HG03442 (cell line): Measurements from ENCODE around the gene MED27.
"Not testable (repeated sequence)": the region's sequence is repeated elsewhere in the genome, so short reads cannot be mapped to it uniquely, and the experiment has no call there.

Experiments
- ATAC-seq: cut with Tn5 transposase; IDR thresholded peaks from one replicate; pipeline ENCODE4 v1.9.1; 2021; ENCODE audit warnings: mild to moderate bottlenecking, moderate library complexity; ENCODE audit not compliant: unreplicated experiment

Gene MED27

GRCh38 chr9:132020272-132020671 lies 59.4 kb downstream of the MED27 start:
- no peak for ATAC-seq

- ATAC-seq: no peak
These were observed 60.0 kb downstream of the MED27 start for GRCh38 chr9:132019702-132020101.

- ATAC-seq: no peak
These were observed 60.7 kb downstream of the MED27 start for GRCh38 chr9:132018957-132019405.

GRCh38 chr9:132016456-132016855 lies 63.2 kb downstream of the MED27 start:
- no peak for ATAC-seq

GRCh38 chr9:132015866-132016265 lies 63.8 kb downstream of the MED27 start:
- ATAC-seq: no peak

- ATAC-seq: no peak
These were observed 65.4 kb downstream of the MED27 start for GRCh38 chr9:132014218-132014805.

GRCh38 chr9:132012704-132013357 lies 66.8 kb downstream of the MED27 start:
- ATAC-seq: no peak

GRCh38 chr9:132011896-132012295 lies 67.8 kb downstream of the MED27 start:
- ATAC-seq: no peak

- ATAC-seq: no peak
These were observed 68.4 kb downstream of the MED27 start for GRCh38 chr9:132011309-132011708.

- not testable (repeated sequence) for ATAC-seq
These were observed 69.5 kb downstream of the MED27 start for GRCh38 chr9:132010201-132010600.

GRCh38 chr9:132008855-132009812 lies 70.5 kb downstream of the MED27 start:
- no peak for ATAC-seq

- ATAC-seq: no peak
These were observed 71.4 kb downstream of the MED27 start for GRCh38 chr9:132008184-132008803.

GRCh38 chr9:132007371-132008025 lies 72.2 kb downstream of the MED27 start:
- ATAC-seq: no peak

- ATAC-seq: no peak
These were observed 72.8 kb downstream of the MED27 start for GRCh38 chr9:132006677-132007370.

GRCh38 chr9:132005899-132006298 lies 73.8 kb downstream of the MED27 start:
- ATAC-seq: no peak

- no peak for ATAC-seq
These were observed 75.3 kb downstream of the MED27 start for GRCh38 chr9:132004323-132004722.

- no peak for ATAC-seq
These were observed 75.8 kb downstream of the MED27 start for GRCh38 chr9:132003896-132004295.

GRCh38 chr9:132003319-132003704 lies 76.4 kb downstream of the MED27 start:
- no peak for ATAC-seq

GRCh38 chr9:132002643-132003318 lies 76.9 kb downstream of the MED27 start:
- ATAC-seq: no peak

GRCh38 chr9:132001567-132001966 lies 78.1 kb downstream of the MED27 start:
- no peak for ATAC-seq
